ENCODE measurements around the gene GGCX.
"Not testable (repeated sequence)": the region's sequence is repeated elsewhere in the genome, so short reads cannot be mapped to it uniquely, and the experiment has no call there.

GGCX gene

GRCh38 chr2:85560812-85561279 is 447 bp downstream of the GGCX start:
- DNase-seq (ENCODE audit: extremely low read depth, low read depth): no peak
- no peak for TF ChIP-seq CTCF (IDR thresholded peaks at IDR 0.05; ENCODE audit: low read depth, low read length)

- not testable (repeated sequence) for DNase-seq (ENCODE audit: extremely low read depth, low read depth)
Observed at GRCh38 chr2:85560403-85560726, 928 bp downstream of the GGCX start.

- no peak for TF ChIP-seq CTCF (IDR thresholded peaks at IDR 0.05; ENCODE audit: low read depth, low read length)
- DNase-seq (ENCODE audit: extremely low read depth, low read depth): no peak
Observed at GRCh38 chr2:85558160-85558559, 3.1 kb downstream of the GGCX start.

GRCh38 chr2:85557130-85557529 is 4.2 kb downstream of the GGCX start:
- TF ChIP-seq CTCF (IDR thresholded peaks at IDR 0.05; ENCODE audit: low read depth, low read length): no peak
- no peak for DNase-seq (ENCODE audit: extremely low read depth, low read depth)

GRCh38 chr2:85554980-85555612 is 6.2 kb downstream of the GGCX start:
- DNase-seq (ENCODE audit: extremely low read depth, low read depth): no peak
- no peak for TF ChIP-seq CTCF (IDR thresholded peaks at IDR 0.05; ENCODE audit: low read depth, low read length)

- TF ChIP-seq CTCF (IDR thresholded peaks at IDR 0.05; ENCODE audit: low read depth, low read length): no peak
- no peak for DNase-seq (ENCODE audit: extremely low read depth, low read depth)
Observed at GRCh38 chr2:85553184-85553583, 8.1 kb downstream of the GGCX start.

GRCh38 chr2:85551698-85552678 is 9.3 kb downstream of the GGCX start:
- DNase-seq (ENCODE audit: extremely low read depth, low read depth): no peak
- TF ChIP-seq CTCF (IDR thresholded peaks at IDR 0.05; ENCODE audit: low read depth, low read length): peak; percentile 88
